Endodermal cell (in vitro differentiated cells): ENCODE measurements around the gene ERGIC3. TPM values are rescaled to one million over a fixed set of nuclear protein-coding genes. Genes with fewer than 3 reads are reported as not detected.
A peak's percentile ranks its signal among the peaks of the same experiment; 100 is the strongest.

ENCODE experiments used
- DNase-seq: peaks from one replicate; pipeline ENCODE4 v3.0.0-alpha.2; 2017
- H3K27ac ChIP-seq: 2 replicates; pipeline ENCODE4 v1.5.1; 2013; ENCODE audit warnings: mild to moderate bottlenecking, low read depth, low read length, moderate library complexity
- H3K27me3 ChIP-seq: 2 replicates; pipeline ENCODE4 v1.6.1; 2013; ENCODE audit warnings: mild to moderate bottlenecking, low read length, moderate library complexity; ENCODE audit not compliant: insufficient read depth, control insufficient read depth, poor library complexity, severe bottlenecking
- H3K36me3 ChIP-seq: 2 replicates; pipeline ENCODE4 v1.7.0; 2013; ENCODE audit warnings: mild to moderate bottlenecking, low read length, moderate library complexity; ENCODE audit not compliant: control insufficient read depth, insufficient read depth
- H3K4me1 ChIP-seq: one replicate; pipeline ENCODE4 v1.7.0; 2013; ENCODE audit warnings: low read length; ENCODE audit not compliant: control insufficient read depth, insufficient read depth
- H3K4me3 ChIP-seq: 2 replicates; pipeline ENCODE4 v1.5.1; 2013; ENCODE audit warnings: mild to moderate bottlenecking, low read length, moderate library complexity
- H3K9ac ChIP-seq: 2 replicates; pipeline ENCODE4 v1.6.1; 2013; ENCODE audit warnings: mild to moderate bottlenecking, low read length, moderate library complexity; ENCODE audit not compliant: poor library complexity, severe bottlenecking; ENCODE audit errors: extremely low read depth
- H3K9me3 ChIP-seq: 2 replicates; pipeline ENCODE4 v1.6.1; 2013; ENCODE audit warnings: mild to moderate bottlenecking, low read length, moderate library complexity; ENCODE audit not compliant: control insufficient read depth
- H3K27ac Mint-ChIP-seq: 2 replicates; pipeline ENCODE4 v1.8.0; 2020; ENCODE audit warnings: mixed read lengths
- H3K27me3 Mint-ChIP-seq: 2 replicates; pipeline ENCODE4 v1.8.0; 2021; ENCODE audit warnings: mild to moderate bottlenecking, mixed read lengths; ENCODE audit not compliant: insufficient read depth
- H3K36me3 Mint-ChIP-seq: 2 replicates; pipeline ENCODE4 v1.8.0; 2020; ENCODE audit warnings: low read depth, mixed read lengths
- H3K4me1 Mint-ChIP-seq: 2 replicates; pipeline ENCODE4 v1.8.0; 2020; ENCODE audit warnings: mixed read lengths
- H3K4me3 Mint-ChIP-seq: 2 replicates; pipeline ENCODE4 v1.8.0; 2020; ENCODE audit warnings: mild to moderate bottlenecking, moderate library complexity, mixed read lengths
- H3K9me3 Mint-ChIP-seq: 2 replicates; pipeline ENCODE4 v1.8.0; 2020; ENCODE audit warnings: mild to moderate bottlenecking, mixed read lengths
- CTCF ChIP-seq: fragments of 200-600 bp; sonication (generic); conservative IDR thresholded peaks from 2 replicates; pipeline ENCODE4 v1.5.0; 2021; ENCODE audit warnings: antibody characterized with exemption, mild to moderate bottlenecking
- WGBS, 2 experiments: methylation state at CpG; one replicate each; pipeline versions ENCODE4 v1.1.5 to v1.1.7; 2013; ENCODE audit warnings: missing lambda C conversion rate in 2 of 2, mixed read lengths in 1 of 2; ENCODE audit not compliant: insufficient coverage in 1 of 2, insufficient read length in 1 of 2; 5-methylcytosine and 5-hydroxymethylcytosine counted together
- long read RNA-seq, 4 experiments: library from polyadenylated mRNA in 2 of 4; library from RNA in 1 of 4; library from capped mRNA in 1 of 4; stranded (forward) in 3 of 4; unstranded in 1 of 4; transcript quantifications; one replicate each; pipeline ENCODE4 v2.0.0, GENCODE V29; 2020 to 2021; ENCODE audit warnings: inconsistent platforms in 1 of 4
- polyA plus RNA-seq, 2 experiments: library from polyadenylated mRNA; stranded (reverse); fragments of 50-300 nt; gene quantifications; one replicate each; pipeline ENCODE4 v1.2.3, GENCODE V29; 2013
- total RNA-seq, 2 donors: library from RNA; stranded (reverse); fragmentation: NEBNext Ultra II Directional in 1 of 2; extraction: Animal tissue kit (Norgen Biotek cat#: 25700) in 1 of 2; gene quantifications; 2 replicates in 1 of 2; 3 replicates in 1 of 2; pipeline ENCODE4 v1.2.1, GENCODE V29; 2021

Gene ERGIC3
- 100 to 1,000 TPM; 217 to 230 TPM for total RNA-seq
- polyA plus RNA-seq (2013, experiment 1 of 2) = 251 TPM
- 226 TPM for polyA plus RNA-seq (2013, experiment 2 of 2)
- long read RNA-seq, experiment 1, transcript ERGIC3-202 (13 exons, 1,359 nt) = major isoform, 79 of 118 reads
- long read RNA-seq, experiment 1, partial matches to known transcripts = 24 of 118 reads
- long read RNA-seq, experiment 1, other reads (novel, unspliced or antisense) = 13 of 118 reads
- long read RNA-seq, experiment 2, transcript ERGIC3-202 (13 exons, 1,359 nt) = major isoform, 150 of 185 reads
- long read RNA-seq, experiment 2, partial matches to known transcripts = 26 of 185 reads
- long read RNA-seq, experiment 2, other reads (novel, unspliced or antisense) = 9 of 185 reads
- long read RNA-seq, experiment 3, transcript ERGIC3-202 (13 exons, 1,359 nt) = major isoform, 498 of 590 reads
- long read RNA-seq, experiment 3, partial matches to known transcripts = 55 of 590 reads
- long read RNA-seq, experiment 3, other reads (novel, unspliced or antisense) = 33 of 590 reads
- long read RNA-seq, experiment 4, transcript ERGIC3-202 (13 exons, 1,359 nt) = major isoform, 941 of 1,102 reads
- long read RNA-seq, experiment 4, partial matches to known transcripts = 120 of 1,102 reads
- long read RNA-seq, experiment 4, other reads (novel, unspliced or antisense) = 38 of 1,102 reads

GRCh38 chr20:35541783-35542662, at the start of gene ERGIC3:
Gene ERGIC3 (plus strand): TSS chr20:35542078. CDS start chr20:35542098, 20 bp downstream.
- Histone ChIP-seq H3K27me3 (no peaks in the 10 kb centered on the region), H3K4me3 (peak within 1 kb of the TSS; percentile 86), H3K36me3 (peaks cover 21% of the 10 kb centered on the region), H3K9ac (peak within 1 kb of the TSS; percentile 90), H3K4me1 (no peaks in the 10 kb centered on the region), H3K27ac (peak within 1 kb of the TSS; percentile 78), H3K9me3 (no peaks in the 10 kb centered on the region)
- Mint-ChIP-seq H3K27me3 (no peaks in the 10 kb centered on the region), H3K4me3 (peak within 1 kb of the TSS; percentile 79), H3K27ac (peak within 1 kb of the TSS; percentile 97), H3K4me1 (peaks cover 5% of the 10 kb centered on the region), H3K36me3 (peaks cover 15% of the 10 kb centered on the region), H3K9me3 (no peaks in the 10 kb centered on the region)
- TF ChIP-seq CTCF = peak; percentile 33
- WGBS, 2 experiments = 4% methylated on average over 20 to 57 of the region's 57 CpGs
- peak; percentile 100 for DNase-seq

- TF ChIP-seq CTCF = no peak
- no peaks in the 10 kb centered on the region for H3K9me3 Mint-ChIP-seq
- no peaks in the 10 kb centered on the region for H3K27me3 ChIP-seq
- H3K4me1 ChIP-seq = no peaks in the 10 kb centered on the region
- H3K4me1 Mint-ChIP-seq = no peaks in the 10 kb centered on the region
- H3K27ac ChIP-seq = no peak overlapping the region
- H3K36me3 Mint-ChIP-seq = peaks cover 68% of the 10 kb centered on the region
- H3K9ac ChIP-seq = no peak overlapping the region
- H3K27me3 Mint-ChIP-seq = no peaks in the 10 kb centered on the region
- DNase-seq = no peak
- H3K36me3 ChIP-seq = peaks cover 36% of the 10 kb centered on the region
- no peak overlapping the region for H3K27ac Mint-ChIP-seq
- 97% methylated on average over 3 to 5 of the region's 6 CpGs for WGBS, 2 experiments
- no peak overlapping the region for H3K4me3 ChIP-seq
- no peak overlapping the region for H3K4me3 Mint-ChIP-seq
- no peaks in the 10 kb centered on the region for H3K9me3 ChIP-seq
Observed at GRCh38 chr20:35492352-35492751, 49.5 kb upstream of the ERGIC3 start.

GRCh38 chr20:35496481-35496880, 45.4 kb upstream of the ERGIC3 start:
- TF ChIP-seq CTCF = no peak
- no peaks in the 10 kb centered on the region for H3K27me3 ChIP-seq
- peaks cover 42% of the 10 kb centered on the region for H3K36me3 ChIP-seq
- no peaks in the 10 kb centered on the region for H3K9me3 ChIP-seq
- Mint-ChIP-seq H3K4me1 (no peaks in the 10 kb centered on the region), H3K4me3 (no peak overlapping the region), H3K36me3 (peaks cover 66% of the 10 kb centered on the region), H3K27me3 (no peaks in the 10 kb centered on the region), H3K9me3 (no peaks in the 10 kb centered on the region), H3K27ac (no peak overlapping the region)
- H3K4me3 ChIP-seq = no peak overlapping the region
- 92 to 100% methylated on average over 2 to 3 of the region's 3 CpGs for WGBS, 2 experiments
- H3K4me1 ChIP-seq = no peaks in the 10 kb centered on the region
- no peak overlapping the region for H3K9ac ChIP-seq
- no peak for DNase-seq
- H3K27ac ChIP-seq = no peak overlapping the region
